Kidney (tissue), 14 donors: Measurements from ENCODE around the gene GSDME. TPM values are rescaled to one million over a fixed set of nuclear protein-coding genes. Genes with fewer than 3 reads are reported as not detected.

ENCODE experiments used
- DNase-seq, 5 donors: peaks; one replicate each; pipeline ENCODE4 v3.0.0-alpha.2; 2013 to 2020
- FAIRE-seq: peaks from 2 replicates; lab custom pipeline; 2012; peaks lifted over from hg19 to GRCh38; lab: Jason Lieb, UNC
- H3K27ac ChIP-seq, 2 donors: one replicate each; pipeline ENCODE4 v1.7.0; 2013; ENCODE audit warnings: low read depth in 2 of 2, low read length in 2 of 2, inconsistent platforms in 1 of 2
- H3K27me3 ChIP-seq: one replicate; pipeline ENCODE4 v1.7.1; 2013; ENCODE audit warnings: low read length, inconsistent platforms; ENCODE audit not compliant: control insufficient read depth, insufficient read depth
- H3K36me3 ChIP-seq, 3 donors: one replicate each; pipeline versions ENCODE4 v1.7.0 to v1.7.1; 2013; ENCODE audit warnings: low read length in 3 of 3, control low read depth in 1 of 3, inconsistent platforms in 1 of 3; ENCODE audit not compliant: insufficient read depth in 3 of 3, control insufficient read depth in 2 of 3
- H3K4me1 ChIP-seq, 3 donors: one replicate each; pipeline versions ENCODE4 v1.7.0 to v1.7.1; 2013; ENCODE audit warnings: low read length in 3 of 3, inconsistent platforms in 1 of 3, low read depth in 1 of 3; ENCODE audit not compliant: control insufficient read depth in 2 of 3, insufficient read depth in 2 of 3
- H3K4me3 ChIP-seq, 3 donors: one replicate each; pipeline versions ENCODE4 v1.7.0 to v1.8.1; 2013; ENCODE audit warnings: low read length in 3 of 3, control low read depth in 1 of 3, inconsistent platforms in 1 of 3
- H3K9ac ChIP-seq, 3 donors: one replicate each; pipeline versions ENCODE4 v1.7.0 to v1.7.1; 2013; ENCODE audit warnings: low read length in 3 of 3, control low read depth in 1 of 3, inconsistent platforms in 1 of 3
- H3K9me3 ChIP-seq, 3 donors: one replicate each; pipeline versions ENCODE4 v1.7.0 to v1.7.1; 2013; ENCODE audit warnings: low read length in 3 of 3, control low read depth in 1 of 3, inconsistent platforms in 1 of 3; ENCODE audit not compliant: control insufficient read depth in 2 of 3, insufficient read depth in 1 of 3
- CTCF ChIP-seq: IDR thresholded peaks from 3 replicates; pipeline ENCODE4 v1.5.1; 2012; ENCODE audit warnings: mild to moderate bottlenecking, moderate library complexity, borderline replicate concordance; ENCODE audit not compliant: insufficient read depth; ENCODE audit errors: extremely low read depth
- intact Hi-C: fragments of 100-400 bp; cut with DNase I; formaldehyde crosslinking; loops from one replicate; pipeline ENCODE4 v1.11.1; 2022
- polyA plus RNA-seq: library from polyadenylated mRNA; stranded (reverse); fragments of 350-450 nt; fragmentation: Illumina TruSeq; extraction: RNeasy Lipid Tissue Mini Kit (QIAGEN cat#74804); gene quantifications from one replicate; pipeline ENCODE4 v1.2.3, GENCODE V29; 2014; ENCODE audit warnings: low read depth, low replicate concordance; ENCODE audit not compliant: insufficient read depth
- total RNA-seq: library from RNA; stranded (reverse); fragmentation: NEBNext Ultra II Directional; extraction: Animal tissue kit (Norgen Biotek cat#: 25700); gene quantifications from one replicate; pipeline ENCODE4 v1.2.1, GENCODE V29; 2021
- donor health status: control.
- donor health status: control.
- donor health status: control.
- donor health status: control.
- donor health status: control.
- donor health status: DM: yes; HTN: yes; CAD: no.
- donor health status: Normal renal cell carcinoma (clear cell type).

The GSDME gene
- total and polyA plus RNA-seq, 2 donors from 2014 or later: 11.7 to 16.8 TPM

GRCh38 chr7:24701261-24702235 is 55.7 kb downstream of the GSDME start:
- DNase-seq: peak in 2 of 5 donors; percentile 12 to 53
- intact Hi-C loops: no loop called here

GRCh38 chr7:24700521-24701260 is 56.6 kb downstream of the GSDME start:
- intact Hi-C loops: no loop called here

More at GRCh38 chr7:24701261-24702235, 55.7 kb downstream of the GSDME start:
- H3K9me3 ChIP-seq: no peaks in the 10 kb centered on the region
- H3K27me3 ChIP-seq: no peaks in the 10 kb centered on the region
- no peak overlapping the region for H3K4me3 ChIP-seq
- no peak overlapping the region for H3K9ac ChIP-seq
- H3K36me3 ChIP-seq: no peaks in the 10 kb centered on the region
- no peaks in the 10 kb centered on the region for H3K4me1 ChIP-seq
- no peak for TF ChIP-seq CTCF
- no peak overlapping the region for H3K27ac ChIP-seq
- FAIRE-seq: no peak

GRCh38 chr7:24698531-24699266 is 58.6 kb downstream of the GSDME start:
- no peak for TF ChIP-seq CTCF
- Histone ChIP-seq H3K27me3 (no peaks in the 10 kb centered on the region), H3K36me3 (no peaks in the 10 kb centered on the region), H3K9ac (no peak overlapping the region), H3K4me3 (no peak overlapping the region), H3K4me1 (no peaks in the 10 kb centered on the region), H3K27ac (no peak overlapping the region), H3K9me3 (no peaks in the 10 kb centered on the region)
- DNase-seq (no peak), FAIRE-seq (no peak)
- intact Hi-C loops: no loop called here

More at GRCh38 chr7:24700521-24701260, 56.6 kb downstream of the GSDME start:
- H3K4me1 ChIP-seq: no peaks in the 10 kb centered on the region
- FAIRE-seq (no peak), DNase-seq (no peak)
- no peaks in the 10 kb centered on the region for H3K36me3 ChIP-seq
- no peak overlapping the region for H3K27ac ChIP-seq
- H3K9me3 ChIP-seq: no peaks in the 10 kb centered on the region
- no peak overlapping the region for H3K4me3 ChIP-seq
- TF ChIP-seq CTCF: no peak
- no peaks in the 10 kb centered on the region for H3K27me3 ChIP-seq
- H3K9ac ChIP-seq: no peak overlapping the region
